HepG2 (cell line): Measurements from ENCODE around the gene REPIN1. TPM values are rescaled to one million over a fixed set of nuclear protein-coding genes. Genes with fewer than 3 reads are reported as not detected.

Source experiments
- ADNP ChIP-seq: sonication (generic); formaldehyde crosslinking; IDR thresholded peaks from 2 replicates; pipeline ENCODE4 v1.4.0; 2020; ENCODE audit warnings: missing genetic modification reagents
- PHF20 ChIP-seq: sonication (generic); formaldehyde crosslinking; IDR thresholded peaks from 2 replicates; pipeline ENCODE4 v1.5.0; 2020; ENCODE audit warnings: mild to moderate bottlenecking, missing genetic modification reagents
- TBL1XR1 ChIP-seq: fragments of 150-350 bp; IDR thresholded peaks from 2 replicates; pipeline ENCODE4 v1.6.1; 2014; ENCODE audit warnings: borderline replicate concordance, low read length; ENCODE audit not compliant: partially characterized antibody
- TOPORS ChIP-seq: sonication (generic); formaldehyde crosslinking; IDR thresholded peaks from 2 replicates; pipeline ENCODE4 v1.8.0; 2023; ENCODE audit warnings: mild to moderate bottlenecking, missing genetic modification reagents
- ZNF264 ChIP-seq: sonication (generic); formaldehyde crosslinking; IDR thresholded peaks from 2 replicates; pipeline ENCODE4 v1.4.0; 2020; ENCODE audit warnings: missing genetic modification reagents
- polyA plus RNA-seq, 8 experiments: library from polyadenylated mRNA; depleted of rRNA in 3 of 8; stranded (reverse) in 7 of 8; unstranded in 1 of 8; fragments of >200 nt; fragmentation: Illumina TruSeq in 4 of 8; extraction: Trizol in 4 of 8; gene quantifications; 2 replicates each; pipeline versions ENCODE4 v1.2.1 to v1.2.3, GENCODE V29; 2011 to 2016; ENCODE audit warnings: low read depth in 4 of 8, missing spikeins in 1 of 8, mixed read lengths in 1 of 8; ENCODE audit not compliant: insufficient read depth in 1 of 8
- total RNA-seq, 5 experiments: library from RNA; depleted of rRNA; stranded (reverse); fragments of >200 nt; fragmentation: Illumina TruSeq; extraction: Trizol; gene quantifications; 2 replicates each; pipeline ENCODE4 v1.2.3, GENCODE V29; 2016; ENCODE audit warnings: low read depth in 1 of 5
- TF ChIP-seq, protein P1 (sequence below): IDR thresholded peaks from 2 replicates; pipeline ENCODE4 v1.6.1; 2012; ENCODE audit warnings: low read depth, low read length, improper control_type of control experiment
- TF ChIP-seq, protein P2 (sequence below): sonication (generic); formaldehyde crosslinking; IDR thresholded peaks from 2 replicates; pipeline ENCODE4 v1.4.0; 2020; ENCODE audit warnings: low read depth, mild to moderate bottlenecking, missing genetic modification reagents

The REPIN1 gene
- total and polyA plus RNA-seq, 2 of the 13 experiments (the other 11 are each of a cell fraction or from before 2014, with no cell fraction given) = 69.9 to 108 TPM

DNA sequence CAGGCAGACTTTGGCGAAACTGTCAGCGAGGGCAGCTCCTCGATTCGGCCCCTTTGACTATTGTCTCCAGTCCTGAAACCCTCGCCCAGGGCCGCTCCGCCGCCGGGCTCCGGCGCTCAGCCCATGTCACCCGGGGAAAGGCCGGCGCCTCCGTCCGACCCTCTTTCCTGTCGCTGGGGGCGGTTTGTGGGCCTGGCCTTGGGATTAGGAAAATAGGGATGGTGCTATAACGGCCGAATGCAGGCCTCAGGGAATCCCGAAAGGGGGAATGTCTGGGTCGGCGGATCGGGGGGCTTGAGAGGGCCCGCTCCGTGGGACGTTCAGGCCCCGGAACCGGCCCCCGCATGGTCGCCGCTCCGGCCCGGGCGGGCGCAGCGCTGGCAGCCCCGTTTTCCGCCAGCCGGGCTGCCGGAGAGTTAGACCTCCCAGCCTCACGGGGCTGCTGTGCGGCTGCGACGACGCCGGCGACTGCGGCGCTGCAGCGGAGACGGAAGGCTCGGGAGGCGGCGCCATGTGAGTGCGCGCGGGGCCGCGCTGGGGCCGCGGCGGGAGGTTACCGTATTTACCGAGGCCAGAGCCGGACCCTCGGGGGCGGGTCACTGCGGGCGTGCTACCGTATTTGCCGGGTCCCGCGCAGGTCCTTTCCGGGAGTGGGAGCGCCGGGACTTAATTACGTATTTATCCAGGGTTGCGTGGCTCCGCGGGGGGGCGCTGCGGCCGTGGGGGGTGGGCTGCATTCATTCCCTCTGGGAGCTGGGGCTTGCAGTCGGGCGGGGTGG, 36.4 kb downstream of the REPIN1 start (continued):
- TF ChIP-seq, protein P1, sequence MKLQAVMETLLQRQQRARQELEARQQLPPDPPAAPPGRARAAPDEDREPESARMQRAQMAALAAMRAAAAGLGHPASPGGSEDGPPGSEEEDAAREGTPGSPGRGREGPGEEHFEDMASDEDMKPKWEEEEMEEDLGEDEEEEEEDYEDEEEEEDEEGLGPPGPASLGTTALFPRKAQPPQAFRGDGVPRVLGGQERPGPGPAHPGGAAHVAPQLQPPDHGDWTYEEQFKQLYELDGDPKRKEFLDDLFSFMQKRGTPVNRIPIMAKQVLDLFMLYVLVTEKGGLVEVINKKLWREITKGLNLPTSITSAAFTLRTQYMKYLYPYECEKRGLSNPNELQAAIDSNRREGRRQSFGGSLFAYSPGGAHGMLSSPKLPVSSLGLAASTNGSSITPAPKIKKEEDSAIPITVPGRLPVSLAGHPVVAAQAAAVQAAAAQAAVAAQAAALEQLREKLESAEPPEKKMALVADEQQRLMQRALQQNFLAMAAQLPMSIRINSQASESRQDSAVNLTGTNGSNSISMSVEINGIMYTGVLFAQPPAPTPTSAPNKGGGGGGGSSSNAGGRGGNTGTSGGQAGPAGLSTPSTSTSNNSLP = peak; percentile 52; the same call in 1 of the 2 replicates
- TF ChIP-seq TBL1XR1 = peak; percentile 78
- TF ChIP-seq, protein P2, sequence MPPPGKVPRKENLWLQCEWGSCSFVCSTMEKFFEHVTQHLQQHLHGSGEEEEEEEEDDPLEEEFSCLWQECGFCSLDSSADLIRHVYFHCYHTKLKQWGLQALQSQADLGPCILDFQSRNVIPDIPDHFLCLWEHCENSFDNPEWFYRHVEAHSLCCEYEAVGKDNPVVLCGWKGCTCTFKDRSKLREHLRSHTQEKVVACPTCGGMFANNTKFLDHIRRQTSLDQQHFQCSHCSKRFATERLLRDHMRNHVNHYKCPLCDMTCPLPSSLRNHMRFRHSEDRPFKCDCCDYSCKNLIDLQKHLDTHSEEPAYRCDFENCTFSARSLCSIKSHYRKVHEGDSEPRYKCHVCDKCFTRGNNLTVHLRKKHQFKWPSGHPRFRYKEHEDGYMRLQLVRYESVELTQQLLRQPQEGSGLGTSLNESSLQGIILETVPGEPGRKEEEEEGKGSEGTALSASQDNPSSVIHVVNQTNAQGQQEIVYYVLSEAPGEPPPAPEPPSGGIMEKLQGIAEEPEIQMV (CRISPR knock-in tag) = no peak
- peak; percentile 69; the same call in 1 of the 2 replicates for TF ChIP-seq TOPORS (CRISPR knock-in tag)
- TF ChIP-seq ZNF264 (CRISPR knock-in tag) = no peak
- peak; percentile 46 for TF ChIP-seq PHF20 (CRISPR knock-in tag)
- no peak for TF ChIP-seq ADNP (CRISPR knock-in tag)
